ENCODE measurements around the gene KCNQ5. TPM values are rescaled to one million over a fixed set of nuclear protein-coding genes. Genes with fewer than 3 reads are reported as not detected.

The KCNQ5 gene
- total and polyA plus RNA-seq, 2 of the 8 experiments (the other 6 are each of a cell fraction or from before 2014, with no cell fraction given) = 0.83 to 1.2 TPM

GRCh38 chr6:73204252-73204651 is 582.4 kb downstream of the KCNQ5 start:
- H3K23ac ChIP-seq (ENCODE audit: insufficient read length) = no peak overlapping the region
- H3K79me2 ChIP-seq (ENCODE audit: control insufficient read depth in 1 of 2, insufficient read depth in 2 of 2, low read length in 2 of 2) = no peaks in the 10 kb centered on the region
- H2AK5ac ChIP-seq (ENCODE audit: low read depth, low read length) = no peak overlapping the region
- H3K9ac ChIP-seq (replicated peaks in 1 of 4; ENCODE audit: extremely low read depth in 1 of 4, low read depth in 3 of 4, low read length in 3 of 4) = no peak overlapping the region
- no peak overlapping the region for H4K8ac ChIP-seq (ENCODE audit: extremely low read depth, insufficient read depth, low read length)
- H3K23me2 ChIP-seq (ENCODE audit: low read depth, low read length) = no peaks in the 10 kb centered on the region
- no peak overlapping the region; the same call in 1 of the 2 replicates for H3K18ac ChIP-seq (ENCODE audit: extremely low read depth, low read length)
- H3K56ac ChIP-seq (replicated peaks; ENCODE audit: insufficient read length, low read depth, low read length) = no peak overlapping the region
- H3K79me1 ChIP-seq (ENCODE audit: low read depth, low read length) = no peaks in the 10 kb centered on the region
- no peak overlapping the region for H2BK5ac ChIP-seq (ENCODE audit: low read depth, low read length)
- no peak overlapping the region for H2BK20ac ChIP-seq (ENCODE audit: low read length)
- H3K9me3 ChIP-seq (ENCODE audit: insufficient read depth in 2 of 2, low read depth in 1 of 2, low read length in 1 of 2) = peaks cover 3 to 12% of the 10 kb centered on the region in 2 experiments; a peak in 3 of 4 replicates
- no peak overlapping the region for H4K91ac ChIP-seq (replicated peaks; ENCODE audit: insufficient read length, low read length)
- no peak overlapping the region for H3K4me2 ChIP-seq (ENCODE audit: insufficient read depth in 1 of 2, low read depth in 2 of 2, low read length in 2 of 2)
- H3K4ac ChIP-seq (replicated peaks; ENCODE audit: insufficient read length, low read depth, low read length) = no peak overlapping the region
- FAIRE-seq (no peak), DNase-seq (ENCODE audit: low read depth in 1 of 2, low spot score in 2 of 2) (no peak)
- ChIA-PET POLR2A (ENCODE audit: partially characterized antibody) (interaction anchor here (0.6 kb wide), 1 partner anchor 12 kb away, joined by 4 read pairs; no protein-coding TSS in a partner anchor), CTCF (ENCODE audit: partially characterized antibody) (interaction anchor here (1.0 kb wide), 1 partner anchor 118 kb away, joined by 3 read pairs; no protein-coding TSS in a partner anchor)
- WGBS, 2 experiments (ENCODE audit: extremely low coverage in 1 of 2, insufficient coverage in 1 of 2, insufficient read length in 1 of 2, insufficient replicate concordance in 2 of 2, low coverage in 1 of 2, low lambda C conversion rate in 2 of 2, missing lambda C conversion rate in 1 of 2) = 75% methylated on average over 4 of the region's 4 CpGs; no CpG with 5 or more reads in 1 of the 2 experiments
- H3K27me3 ChIP-seq (replicated peaks in 1 of 4; ENCODE audit: control insufficient read depth in 3 of 4, extremely low read depth in 1 of 4, insufficient read depth in 3 of 4, low read length in 3 of 4) = no peaks in the 10 kb centered on the region
- no peak overlapping the region for H3K14ac ChIP-seq (ENCODE audit: insufficient read length)
- no peak overlapping the region for H2AFZ ChIP-seq (ENCODE audit: low read length)
- no peak overlapping the region for H3K4me3 ChIP-seq (ENCODE audit: extremely low read depth in 1 of 4, insufficient read depth in 2 of 4, low read depth in 3 of 4, low read length in 4 of 4)
- H2BK120ac ChIP-seq (replicated peaks; ENCODE audit: low read depth, low read length) = no peak overlapping the region
- H3K27ac ChIP-seq (ENCODE audit: low read depth, low read length) = no peak overlapping the region
- no peak overlapping the region for H2BK12ac ChIP-seq (ENCODE audit: low read depth, low read length)
- no peak overlapping the region for H4K5ac ChIP-seq (ENCODE audit: insufficient read length, low read depth, low read length)
- H4K20me1 ChIP-seq (replicated peaks in 1 of 2; ENCODE audit: control insufficient read depth in 1 of 2, insufficient read depth in 2 of 2, low read length in 2 of 2) = no peaks in the 10 kb centered on the region
- H2BK15ac ChIP-seq (ENCODE audit: low read length) = no peak overlapping the region
- H3K4me1 ChIP-seq (replicated peaks in 1 of 4; ENCODE audit: control insufficient read depth in 3 of 4, insufficient read depth in 4 of 4, low read length in 3 of 4) = peaks cover 0 to 4% (median 0%) of the 10 kb centered on the region in 4 experiments; a peak in 1 of 7 replicates
- H3K36me3 ChIP-seq (ENCODE audit: control insufficient read depth in 2 of 4, insufficient read depth in 4 of 4, low read length in 3 of 4) = no peaks in the 10 kb centered on the region
- TF ChIP-seq CEBPB (IDR thresholded peaks at IDR 0.05; ENCODE audit: low read depth, low read length) = no peak
- TF ChIP-seq MAFK (IDR thresholded peaks at IDR 0.05; ENCODE audit: low read depth, low read length) = no peak
- no peak for TF ChIP-seq SAP30 (IDR thresholded peaks at IDR 0.05; ENCODE audit: insufficient read depth, insufficient replicate concordance, low read length)
- TF ChIP-seq KDM5A (IDR thresholded peaks at IDR 0.05; ENCODE audit: low read length) = no peak
- no peak for TF ChIP-seq CREB1 (IDR thresholded peaks at IDR 0.05)
- no peak for TF ChIP-seq GABPA (IDR thresholded peaks at IDR 0.05; ENCODE audit: borderline replicate concordance, insufficient read depth, low read length)
- TF ChIP-seq EZH2 (IDR thresholded peaks at IDR 0.05; ENCODE audit: low read depth, low read length, severe bottlenecking) = no peak
- TF ChIP-seq SP4 (IDR thresholded peaks at IDR 0.05; ENCODE audit: low read length) = no peak
- TF ChIP-seq E2F6 (IDR thresholded peaks at IDR 0.05) = no peak
- no peak for TF ChIP-seq CHD1 (IDR thresholded peaks at IDR 0.05; ENCODE audit: low read depth, low read length)
- no peak for TF ChIP-seq ZNF274 (IDR thresholded peaks at IDR 0.05; ENCODE audit: borderline replicate concordance, extremely low read depth, low read length)
- no peak for TF ChIP-seq CBX8 (IDR thresholded peaks at IDR 0.05; ENCODE audit: borderline replicate concordance, low read depth, low read length)
- no peak for TF ChIP-seq CBX5 (IDR thresholded peaks at IDR 0.05; ENCODE audit: low read depth, low read length)

Measured in H1 (cell line).